Testis (tissue), 3 donors: Measurements from ENCODE around the gene ZNF530. TPM values are rescaled to one million over a fixed set of nuclear protein-coding genes. Genes with fewer than 3 reads are reported as not detected.

Experiments used
- DNase-seq: peaks from one replicate; pipeline ENCODE4 v3.0.0-alpha.2; 2019
- H3K27ac ChIP-seq, 2 donors: fragments of 200-600 bp; sonication (generic); one replicate each; pipeline ENCODE4 v1.5.1; 2019
- H3K27me3 ChIP-seq: fragments of 200-600 bp; sonication (generic); one replicate; pipeline ENCODE4 v1.5.1; 2019
- H3K36me3 ChIP-seq: fragments of 200-600 bp; sonication (generic); one replicate; pipeline ENCODE4 v1.5.1; 2017; ENCODE audit warnings: low read depth; ENCODE audit errors: missing control alignments
- H3K4me1 ChIP-seq: fragments of 200-600 bp; sonication (generic); one replicate; pipeline ENCODE4 v1.5.1; 2019
- H3K4me3 ChIP-seq, 2 donors: fragments of 200-600 bp; sonication (generic); one replicate each; pipeline ENCODE4 v1.5.1; 2017 to 2019
- H3K9me3 ChIP-seq: fragments of 200-600 bp; sonication (generic); one replicate; pipeline ENCODE4 v1.5.1; 2017
- CTCF ChIP-seq, 3 experiments: fragments of 450-650 bp in 2 of 3; fragments of 200-600 bp in 1 of 3; sonication (generic) in 1 of 3; IDR thresholded peaks; one replicate each; pipeline ENCODE4 v1.5.1; 2016 to 2019; ENCODE audit warnings: antibody characterized with exemption in 3 of 3, mild to moderate bottlenecking in 2 of 3, moderate library complexity in 1 of 3
- POLR2A ChIP-seq: fragments of 450-650 bp; IDR thresholded peaks from one replicate; pipeline ENCODE4 v1.6.1; 2017; ENCODE audit warnings: antibody characterized with exemption, mild to moderate bottlenecking, moderate library complexity
- WGBS, 2 donors: methylation state at CpG; one replicate each; pipeline ENCODE4 v1.1.5; 2018; 5-methylcytosine and 5-hydroxymethylcytosine counted together
- intact Hi-C: fragments of 100-400 bp; cut with DNase I; formaldehyde crosslinking; loops from one replicate; pipeline ENCODE4 v1.15.1; 2023; ENCODE audit warnings: low total_unique reads
- polyA plus RNA-seq: library from polyadenylated mRNA; stranded (reverse); fragments of 350-450 nt; fragmentation: Illumina TruSeq; extraction: RNeasy Lipid Tissue Mini Kit (QIAGEN cat#74804); gene quantifications from one replicate; pipeline ENCODE4 v1.2.3, GENCODE V29; 2014; ENCODE audit warnings: low read depth, low replicate concordance; ENCODE audit not compliant: insufficient read depth
- total RNA-seq, 2 donors: library from RNA; depleted of rRNA; stranded (reverse); fragments of >200 nt; gene quantifications; one replicate each; pipeline ENCODE4 v1.2.3, GENCODE V29; 2016

ZNF530 gene
- total and polyA plus RNA-seq, 3 donors from 2014 or later: 3.0 to 9.8 (median 4.6) TPM

- intact Hi-C loops: no loop called here
- TF ChIP-seq POLR2A: no peak
- TF ChIP-seq CTCF (IDR thresholded peaks at IDR 0.05): no peak
Measured at GRCh38 chr19:57655443-57655842, 55.8 kb downstream of the ZNF530 start.

GRCh38 chr19:57656346-57656745 lies 56.7 kb downstream of the ZNF530 start:
- intact Hi-C loops: no loop called here
- H3K4me3 ChIP-seq: no peak overlapping the region
- DNase-seq: no peak

More at GRCh38 chr19:57655443-57655842, 55.8 kb downstream of the ZNF530 start:
- 97 to 100% methylated on average over 1 of the region's 1 CpG for whole genome bisulfite sequencing, 2 donors
- no peak overlapping the region for H3K4me3 ChIP-seq
- no peak overlapping the region for H3K27ac ChIP-seq
- no peaks in the 10 kb centered on the region for H3K27me3 ChIP-seq
- no peaks in the 10 kb centered on the region for H3K4me1 ChIP-seq
- DNase-seq: no peak
- H3K9me3 ChIP-seq: no peaks in the 10 kb centered on the region
- no peaks in the 10 kb centered on the region for H3K36me3 ChIP-seq

More at GRCh38 chr19:57656346-57656745, 56.7 kb downstream of the ZNF530 start:
- no peaks in the 10 kb centered on the region for H3K27me3 ChIP-seq
- H3K9me3 ChIP-seq: no peaks in the 10 kb centered on the region
- no peaks in the 10 kb centered on the region for H3K4me1 ChIP-seq
- TF ChIP-seq POLR2A (no peak), CTCF (IDR thresholded peaks at IDR 0.05) (no peak)
- WGBS, 2 donors: 75 to 89% methylated on average over 1 of the region's 1 CpG
- H3K36me3 ChIP-seq: no peaks in the 10 kb centered on the region
- H3K27ac ChIP-seq: no peak overlapping the region

Other genes with a start within 250 kb of the ZNF530 start
- gene ZNF304, start 248.6 kb upstream of the ZNF530 start, total RNA-seq: 10 to 100 TPM; 10.8 to 11.4 TPM
- 9.5 TPM for gene ZNF304, start 248.6 kb upstream of the ZNF530 start, polyA plus RNA-seq
- 10 to 100 TPM; 30.2 to 31.2 TPM for gene TRAPPC2B, start 236.3 kb upstream of the ZNF530 start, total RNA-seq
- gene TRAPPC2B, start 236.3 kb upstream of the ZNF530 start, polyA plus RNA-seq: 24.0 TPM
- 10 to 100 TPM in 1 of 2 donors, 1 to 10 TPM in 1; 7.8 to 11.8 TPM for gene ZNF547, start 236.3 kb upstream of the ZNF530 start, total RNA-seq
- gene ZNF547, start 236.3 kb upstream of the ZNF530 start, polyA plus RNA-seq: 4.7 TPM
- gene ZNF548, start 210.0 kb upstream of the ZNF530 start, total RNA-seq: 10 to 100 TPM; 35.4 to 39.3 TPM
- gene ZNF548, start 210.0 kb upstream of the ZNF530 start, polyA plus RNA-seq: 14.6 TPM
- 10 to 100 TPM; 19.8 to 25.5 TPM for gene ZNF17, start 188.7 kb upstream of the ZNF530 start, total RNA-seq
- gene ZNF17, start 188.7 kb upstream of the ZNF530 start, polyA plus RNA-seq: 7.4 TPM
- gene ZNF749, start 164.6 kb upstream of the ZNF530 start, total RNA-seq: 10 to 100 TPM; 11.2 to 14.1 TPM
- 7.9 TPM for gene ZNF749, start 164.6 kb upstream of the ZNF530 start, polyA plus RNA-seq
- gene VN1R1, start 142.7 kb upstream of the ZNF530 start, total RNA-seq: 1 to 10 TPM; 5.3 to 7.8 TPM
- 0.44 TPM for gene VN1R1, start 142.7 kb upstream of the ZNF530 start, polyA plus RNA-seq
- 10 to 100 TPM; 39.8 to 57.3 TPM for gene ZNF772, start 122.3 kb upstream of the ZNF530 start, total RNA-seq
- gene ZNF772, start 122.3 kb upstream of the ZNF530 start, polyA plus RNA-seq: 7.6 TPM
- gene ZNF419, start 112.1 kb upstream of the ZNF530 start, total RNA-seq: 10 to 100 TPM; 15.1 to 23.6 TPM
- gene ZNF419, start 112.1 kb upstream of the ZNF530 start, polyA plus RNA-seq: 10.1 TPM
- gene ZNF773, start 99.9 kb upstream of the ZNF530 start, total RNA-seq: 10 to 100 TPM; 31.2 to 33.3 TPM
- 7.3 TPM for gene ZNF773, start 99.9 kb upstream of the ZNF530 start, polyA plus RNA-seq
- gene ZNF549, start 72.5 kb upstream of the ZNF530 start, total RNA-seq: 10 to 100 TPM; 12.8 to 13.5 TPM
- gene ZNF549, start 72.5 kb upstream of the ZNF530 start, polyA plus RNA-seq: 6.9 TPM
- 10 to 100 TPM in 1 of 2 donors, 1 to 10 TPM in 1; 9.9 to 10.7 TPM for gene ZNF550, start 40.0 kb upstream of the ZNF530 start, total RNA-seq
- 5.7 TPM for gene ZNF550, start 40.0 kb upstream of the ZNF530 start, polyA plus RNA-seq
- gene ZNF416, start 21.0 kb upstream of the ZNF530 start, total RNA-seq: 10 to 100 TPM in 1 of 2 donors, 1 to 10 TPM in 1; 8.7 to 10.9 TPM
- gene ZNF416, start 21.0 kb upstream of the ZNF530 start, polyA plus RNA-seq: 9.4 TPM
- 10 to 100 TPM; 15.1 to 21.7 TPM for gene ZIK1, start 15.7 kb upstream of the ZNF530 start, total RNA-seq
- 8.9 TPM for gene ZIK1, start 15.7 kb upstream of the ZNF530 start, polyA plus RNA-seq
- 10 to 100 TPM; 37.6 to 41.7 TPM for gene ZNF134, start 14.4 kb downstream of the ZNF530 start, total RNA-seq
- gene ZNF134, start 14.4 kb downstream of the ZNF530 start, polyA plus RNA-seq: 11.2 TPM
- 10 to 100 TPM; 16.9 to 18.6 TPM for gene ZNF211, start 33.3 kb downstream of the ZNF530 start, total RNA-seq
- 11.1 TPM for gene ZNF211, start 33.3 kb downstream of the ZNF530 start, polyA plus RNA-seq
- under 1 TPM; 0.12 to 0.24 TPM for gene ZSCAN4, start 69.0 kb downstream of the ZNF530 start, total RNA-seq
- gene ZSCAN4, start 69.0 kb downstream of the ZNF530 start, polyA plus RNA-seq: 0.26 TPM
- gene ZNF551, start 82.1 kb downstream of the ZNF530 start, total RNA-seq: 10 to 100 TPM; 22.9 to 30.8 TPM
- 9.7 TPM for gene ZNF551, start 82.1 kb downstream of the ZNF530 start, polyA plus RNA-seq
- 1 to 10 TPM; 1.1 to 6.8 TPM for gene ZNF154, start 109.3 kb downstream of the ZNF530 start, total RNA-seq
- gene ZNF154, start 109.3 kb downstream of the ZNF530 start, polyA plus RNA-seq: 3.3 TPM
- 10 to 100 TPM; 14.3 to 14.4 TPM for gene ZNF671, start 127.7 kb downstream of the ZNF530 start, total RNA-seq
- gene ZNF671, start 127.7 kb downstream of the ZNF530 start, polyA plus RNA-seq: 15.1 TPM
- gene ZNF776, start 146.9 kb downstream of the ZNF530 start, total RNA-seq: 10 to 100 TPM; 21.7 to 31.0 TPM
- gene ZNF776, start 146.9 kb downstream of the ZNF530 start, polyA plus RNA-seq: 11.8 TPM
- gene ZNF586, start 169.8 kb downstream of the ZNF530 start, total RNA-seq: 10 to 100 TPM; 20.3 to 28.3 TPM
- 6.7 TPM for gene ZNF586, start 169.8 kb downstream of the ZNF530 start, polyA plus RNA-seq
- gene ZNF552, start 215.0 kb downstream of the ZNF530 start, total RNA-seq: 10 to 100 TPM in 1 of 2 donors, 1 to 10 TPM in 1; 9.5 to 11.4 TPM
- 4.4 TPM for gene ZNF552, start 215.0 kb downstream of the ZNF530 start, polyA plus RNA-seq
- 10 to 100 TPM; 38.7 to 41.2 TPM for gene ZNF587B, start 230.4 kb downstream of the ZNF530 start, total RNA-seq
- gene ZNF587B, start 230.4 kb downstream of the ZNF530 start, polyA plus RNA-seq: 11.8 TPM
- gene ZNF587, start 250.0 kb downstream of the ZNF530 start, total RNA-seq: 10 to 100 TPM; 30.8 to 31.2 TPM
- 21.4 TPM for gene ZNF587, start 250.0 kb downstream of the ZNF530 start, polyA plus RNA-seq